Skeletal muscle tissue (tissue), 4 donors: ENCODE data around the gene MYO3A. TPM values are rescaled to one million over a fixed set of nuclear protein-coding genes. Genes with fewer than 3 reads are reported as not detected.

Source experiments
- H3K27ac ChIP-seq: one replicate; pipeline ENCODE4 v1.7.0; 2013; ENCODE audit warnings: mild to moderate bottlenecking, low read depth, low read length, inconsistent platforms
- H3K27me3 ChIP-seq, 3 donors: one replicate each; pipeline ENCODE4 v1.7.0; 2013; ENCODE audit warnings: low read length in 3 of 3; ENCODE audit not compliant: control insufficient read depth in 3 of 3, insufficient read depth in 3 of 3
- H3K36me3 ChIP-seq, 3 donors: one replicate each; pipeline ENCODE4 v1.7.0; 2013; ENCODE audit warnings: low read length in 3 of 3; ENCODE audit not compliant: control insufficient read depth in 3 of 3, insufficient read depth in 3 of 3
- H3K4me1 ChIP-seq, 3 donors: one replicate each; pipeline ENCODE4 v1.7.0; 2013; ENCODE audit warnings: low read length in 3 of 3, mild to moderate bottlenecking in 3 of 3; ENCODE audit not compliant: control insufficient read depth in 3 of 3, insufficient read depth in 3 of 3
- H3K4me3 ChIP-seq, 3 donors: one replicate each; pipeline ENCODE4 v1.7.0; 2013; ENCODE audit warnings: low read length in 3 of 3
- H3K9ac ChIP-seq, 3 donors: one replicate each; pipeline ENCODE4 v1.7.0; 2013; ENCODE audit warnings: low read length in 3 of 3, mild to moderate bottlenecking in 3 of 3, moderate library complexity in 2 of 3, low read depth in 1 of 3
- H3K9me3 ChIP-seq, 3 donors: one replicate each; pipeline ENCODE4 v1.7.0; 2013; ENCODE audit warnings: low read length in 3 of 3; ENCODE audit not compliant: control insufficient read depth in 3 of 3
- total RNA-seq: library from RNA; depleted of rRNA; stranded (reverse); fragments of >200 nt; gene quantifications from one replicate; pipeline ENCODE4 v1.2.3, GENCODE V29; 2014
- donor health status: Osteomylitis.

MYO3A gene
- total RNA-seq, 1 donor from 2014 or later: 1.0 TPM

DNA sequence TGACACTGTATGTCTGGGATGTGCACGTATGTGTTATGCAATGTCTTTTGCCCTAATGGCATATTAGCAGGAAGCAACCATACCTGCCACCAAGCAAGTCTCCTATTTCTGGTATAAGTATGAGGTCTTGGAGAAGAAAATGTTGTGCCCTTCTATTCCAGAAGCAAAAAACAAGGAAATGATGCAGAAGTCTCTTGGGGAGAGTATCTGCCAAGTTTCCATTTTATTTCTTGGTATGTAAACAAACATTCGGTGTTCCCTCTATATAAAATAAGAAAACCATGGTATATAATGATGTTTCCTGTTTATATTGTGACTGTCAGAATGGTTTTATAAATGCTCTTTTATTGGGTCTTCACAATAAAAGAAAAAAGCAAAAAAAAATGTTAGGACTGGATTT, 19.3 kb upstream of the MYO3A start:
- H3K9me3 ChIP-seq: no peaks in the 10 kb centered on the region
- H3K9ac ChIP-seq: no peak overlapping the region
- no peaks in the 10 kb centered on the region for H3K36me3 ChIP-seq
- no peaks in the 10 kb centered on the region for H3K27me3 ChIP-seq
- no peak overlapping the region for H3K27ac ChIP-seq
- H3K4me3 ChIP-seq: no peak overlapping the region
- H3K4me1 ChIP-seq: no peaks in the 10 kb centered on the region

DNA sequence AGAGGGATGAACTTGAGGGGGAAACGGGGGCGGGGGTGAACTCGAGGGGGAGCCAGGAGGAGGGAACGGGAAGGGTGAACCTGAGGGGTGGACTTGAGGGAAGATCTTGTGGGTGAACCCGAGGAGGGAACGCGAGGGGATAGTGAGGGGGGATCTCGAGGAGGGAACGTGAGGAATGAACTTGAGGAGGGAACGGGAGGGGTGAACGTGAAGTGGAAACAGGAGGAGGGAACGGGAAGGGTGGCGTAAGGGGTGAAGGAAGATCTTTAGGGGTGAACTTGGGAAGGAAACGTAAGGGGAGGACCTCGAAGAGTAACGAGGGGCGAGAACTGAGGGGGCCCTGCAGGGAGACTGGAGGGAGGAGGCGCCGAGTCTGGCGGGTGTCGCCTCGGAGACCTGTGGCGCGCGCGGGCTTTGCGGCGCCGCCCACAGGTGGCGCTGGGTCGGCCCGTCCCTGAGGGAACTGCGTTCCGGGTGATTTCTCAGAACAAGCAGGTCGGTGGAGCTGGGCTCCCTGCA, 651 bp downstream of the MYO3A start:
- Histone ChIP-seq H3K9ac (no peak overlapping the region), H3K4me3 (peak overlapping the region; percentile 41 to 49 (median 49)), H3K27me3 (peaks cover 11 to 15% (median 15%) of the 10 kb centered on the region in 3 donors), H3K27ac (no peak overlapping the region), H3K4me1 (no peaks in the 10 kb centered on the region), H3K9me3 (no peaks in the 10 kb centered on the region), H3K36me3 (no peaks in the 10 kb centered on the region)

DNA sequence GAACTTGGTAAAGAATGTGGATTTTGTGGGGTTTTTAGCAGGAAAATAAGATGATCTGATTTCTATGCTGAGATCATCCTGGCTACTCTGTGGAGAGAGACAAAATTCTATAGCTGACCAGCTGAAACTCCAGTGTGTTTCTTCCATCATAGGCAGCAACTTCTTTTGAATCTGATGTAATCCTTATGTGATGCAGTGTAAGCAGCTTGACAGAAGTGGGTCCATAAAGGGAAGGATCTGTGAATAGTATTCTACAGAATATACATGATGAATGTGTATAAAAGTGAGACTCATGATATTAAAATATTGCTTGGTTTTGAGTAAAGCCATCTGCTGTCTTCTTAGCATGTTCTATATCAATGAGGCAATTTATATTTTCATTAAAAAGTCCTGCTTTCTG, 4.4 kb downstream of the MYO3A start:
- no peaks in the 10 kb centered on the region for H3K36me3 ChIP-seq
- peaks cover 11 to 14% (median 13%) of the 10 kb centered on the region in 3 donors for H3K27me3 ChIP-seq
- no peaks in the 10 kb centered on the region for H3K4me1 ChIP-seq
- H3K4me3 ChIP-seq: no peak overlapping the region
- H3K27ac ChIP-seq: no peak overlapping the region
- no peaks in the 10 kb centered on the region for H3K9me3 ChIP-seq
- H3K9ac ChIP-seq: no peak overlapping the region

DNA sequence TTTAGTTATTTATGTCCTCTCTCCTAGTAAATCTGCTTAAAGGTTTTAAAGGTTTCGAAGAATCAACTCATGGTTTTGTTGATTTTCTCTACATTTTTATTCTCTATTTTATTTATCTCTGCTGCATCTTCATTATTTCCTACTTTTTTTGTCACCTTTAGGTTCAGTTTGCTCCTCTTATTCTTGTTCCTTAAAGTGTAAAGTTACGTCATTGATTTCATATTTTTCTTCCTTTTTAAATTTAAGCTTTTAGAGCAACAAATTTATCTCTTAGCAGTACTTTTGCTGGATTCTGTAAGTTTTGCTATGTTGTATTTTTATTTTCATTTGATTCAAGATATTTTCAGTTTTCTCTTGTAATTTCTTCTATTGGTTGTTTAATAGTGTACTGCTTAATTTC, 10.7 kb downstream of the MYO3A start:
- Histone ChIP-seq H3K27ac (no peak overlapping the region), H3K4me3 (no peak overlapping the region), H3K36me3 (no peaks in the 10 kb centered on the region), H3K9ac (no peak overlapping the region), H3K27me3 (no peaks in the 10 kb centered on the region), H3K9me3 (no peaks in the 10 kb centered on the region), H3K4me1 (no peaks in the 10 kb centered on the region)

DNA sequence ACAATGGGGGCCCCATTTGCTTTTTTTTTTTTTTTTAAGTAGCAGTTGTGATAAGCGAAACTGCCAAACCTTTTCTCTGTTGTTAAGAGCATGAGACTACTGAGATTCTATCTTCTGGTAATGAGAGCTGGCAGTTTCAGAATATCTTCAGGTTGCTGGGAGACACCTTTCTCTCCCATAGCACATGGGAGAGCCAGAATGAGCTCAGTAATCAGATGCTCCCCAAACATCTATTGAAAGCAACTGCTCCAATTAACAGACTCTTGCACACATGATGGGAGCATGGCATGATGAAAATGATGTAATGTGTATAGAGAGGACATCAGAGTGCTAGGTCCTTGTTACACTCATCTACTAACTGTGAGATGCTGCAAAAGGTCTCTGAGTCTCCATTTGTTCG, 18.8 kb downstream of the MYO3A start:
- Histone ChIP-seq H3K27ac (no peak overlapping the region), H3K36me3 (no peaks in the 10 kb centered on the region), H3K9me3 (peaks cover 0 to 4% (median 0%) of the 10 kb centered on the region in 3 donors), H3K9ac (no peak overlapping the region), H3K4me1 (no peaks in the 10 kb centered on the region), H3K4me3 (no peak overlapping the region), H3K27me3 (no peaks in the 10 kb centered on the region)

DNA sequence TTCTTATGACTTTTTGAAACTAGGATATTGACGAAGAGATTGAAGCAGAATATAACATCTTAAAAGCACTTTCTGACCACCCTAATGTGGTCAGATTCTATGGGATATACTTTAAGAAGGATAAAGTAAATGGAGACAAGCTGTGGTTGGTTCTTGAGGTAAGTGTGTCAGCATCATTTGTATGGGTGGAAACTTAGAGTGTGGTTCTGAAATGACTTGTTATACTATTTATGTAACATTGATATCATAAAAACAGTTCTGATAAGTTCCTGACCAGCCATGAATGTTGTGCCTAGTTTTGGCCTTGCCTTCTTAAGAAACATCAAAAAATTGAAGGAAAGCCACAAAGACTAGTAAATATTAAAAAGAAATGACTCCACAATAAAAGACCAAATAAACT, 20.8 kb downstream of the MYO3A start:
- Histone ChIP-seq H3K9me3 (peaks cover 0 to 6% (median 0%) of the 10 kb centered on the region in 3 donors), H3K27me3 (no peaks in the 10 kb centered on the region), H3K4me1 (no peaks in the 10 kb centered on the region), H3K9ac (no peak overlapping the region), H3K27ac (no peak overlapping the region), H3K4me3 (no peak overlapping the region), H3K36me3 (no peaks in the 10 kb centered on the region)

DNA sequence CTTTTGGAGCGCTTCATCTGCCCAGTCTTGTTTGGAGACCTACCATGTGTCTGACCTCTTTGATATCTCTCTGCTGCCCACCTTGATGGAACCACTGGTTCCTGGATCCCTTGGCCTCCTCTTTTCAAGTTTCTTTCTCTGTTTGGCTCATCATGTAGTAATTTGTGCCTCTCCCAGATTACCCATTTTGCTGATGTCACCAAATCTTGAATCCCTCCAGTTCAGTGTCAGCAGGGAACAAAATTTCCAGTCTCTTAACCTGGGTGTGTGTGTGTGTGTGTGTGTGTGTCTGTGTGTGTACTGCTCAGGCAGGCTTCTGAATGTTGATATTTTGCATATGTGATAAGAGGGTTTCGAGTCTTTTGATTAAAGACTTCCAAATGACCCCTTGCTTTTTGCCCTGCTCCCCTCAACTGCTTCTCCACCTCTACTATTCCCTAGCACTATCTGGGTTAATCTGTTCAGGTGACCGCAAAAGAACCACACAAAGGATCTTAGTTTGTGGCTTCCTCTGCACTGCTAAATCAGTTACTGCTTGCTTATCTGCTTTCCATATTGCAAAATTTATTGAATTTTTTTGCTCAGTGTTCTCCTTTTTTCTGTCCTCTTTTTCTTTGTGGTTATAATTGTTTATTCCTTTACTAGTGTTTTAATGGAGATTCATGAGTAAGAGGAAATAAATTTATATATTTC, 25.7 kb downstream of the MYO3A start:
- Histone ChIP-seq H3K9me3 (peaks cover 0 to 6% (median 0%) of the 10 kb centered on the region in 3 donors), H3K27ac (no peak overlapping the region), H3K27me3 (no peaks in the 10 kb centered on the region), H3K36me3 (no peaks in the 10 kb centered on the region), H3K4me1 (no peaks in the 10 kb centered on the region), H3K9ac (no peak overlapping the region), H3K4me3 (no peak overlapping the region)

DNA sequence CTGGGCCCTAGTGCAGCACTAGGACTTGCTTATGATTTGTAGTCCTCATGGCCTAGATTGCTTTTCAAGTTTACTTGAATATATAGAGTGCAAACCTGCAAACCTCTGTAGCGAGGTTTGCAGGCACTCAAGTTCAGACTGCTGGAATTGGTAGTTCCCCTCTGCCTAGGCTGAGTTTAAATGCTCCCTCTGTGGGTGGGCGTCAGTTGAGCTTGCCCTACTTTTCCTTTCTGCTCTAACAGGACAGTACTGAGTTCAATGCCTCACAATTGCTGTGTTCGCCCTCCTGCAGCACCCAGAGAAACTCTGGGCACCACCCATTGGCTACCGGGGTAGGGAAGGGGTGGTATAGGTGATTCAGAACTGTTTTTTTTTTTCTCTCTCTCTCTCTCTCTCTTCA, 31.6 kb downstream of the MYO3A start:
- H3K36me3 ChIP-seq: no peaks in the 10 kb centered on the region
- no peaks in the 10 kb centered on the region for H3K9me3 ChIP-seq
- no peak overlapping the region for H3K4me3 ChIP-seq
- no peak overlapping the region for H3K9ac ChIP-seq
- H3K27me3 ChIP-seq: no peaks in the 10 kb centered on the region
- H3K4me1 ChIP-seq: no peaks in the 10 kb centered on the region
- no peak overlapping the region for H3K27ac ChIP-seq

DNA sequence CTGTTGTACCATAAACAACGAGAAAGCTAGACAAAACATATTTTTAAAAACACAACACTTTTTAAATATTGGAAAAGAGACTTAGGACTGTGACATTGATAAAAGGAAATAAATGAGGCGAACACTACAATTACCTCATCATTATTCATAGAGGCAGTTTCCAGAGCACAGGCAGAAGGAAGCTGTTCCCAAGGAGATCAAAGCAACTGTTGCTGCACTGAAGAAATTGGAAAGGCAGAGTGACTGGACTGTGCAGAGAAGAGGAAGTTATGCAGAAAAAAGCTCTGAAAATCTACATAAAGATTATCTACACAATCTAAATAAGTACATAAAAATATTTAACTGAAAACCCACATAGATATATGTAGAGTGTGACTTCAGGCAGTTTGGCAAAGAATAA, 32.8 kb downstream of the MYO3A start:
- H3K9ac ChIP-seq: no peak overlapping the region
- H3K27ac ChIP-seq: no peak overlapping the region
- no peak overlapping the region for H3K4me3 ChIP-seq
- H3K9me3 ChIP-seq: no peaks in the 10 kb centered on the region
- no peaks in the 10 kb centered on the region for H3K36me3 ChIP-seq
- H3K27me3 ChIP-seq: no peaks in the 10 kb centered on the region
- no peaks in the 10 kb centered on the region for H3K4me1 ChIP-seq

DNA sequence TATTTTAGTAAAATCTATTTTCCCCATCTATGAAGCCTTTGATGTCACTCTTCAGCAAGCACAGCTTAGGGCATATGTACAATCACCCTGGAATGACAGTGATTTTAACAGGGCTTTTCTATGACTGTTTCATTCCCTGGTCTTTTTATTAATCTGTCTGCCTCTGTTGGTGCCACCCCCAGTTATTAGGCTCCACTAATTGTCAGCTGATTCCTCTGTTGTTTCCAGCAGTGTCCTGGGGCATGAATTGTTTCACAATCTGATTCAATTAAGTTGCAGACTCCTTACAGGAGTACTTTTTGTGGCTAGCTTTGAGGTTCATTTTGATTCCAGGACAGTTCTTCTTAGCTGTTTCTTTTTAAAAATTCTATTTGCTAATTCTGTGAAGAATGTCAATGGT, 38.6 kb downstream of the MYO3A start:
- no peaks in the 10 kb centered on the region for H3K4me1 ChIP-seq
- no peak overlapping the region for H3K9ac ChIP-seq
- no peaks in the 10 kb centered on the region for H3K9me3 ChIP-seq
- H3K4me3 ChIP-seq: no peak overlapping the region
- no peaks in the 10 kb centered on the region for H3K36me3 ChIP-seq
- H3K27me3 ChIP-seq: no peaks in the 10 kb centered on the region
- no peak overlapping the region for H3K27ac ChIP-seq
